Thoracic aorta (tissue), 2 donors: ENCODE data around the gene RCOR3. TPM values are rescaled to one million over a fixed set of nuclear protein-coding genes. Genes with fewer than 3 reads are reported as not detected.

ENCODE experiments used
- ATAC-seq: fragments of 150-250 bp; one replicate; pipeline ENCODE4 v1.8.0; 2017; ENCODE audit warnings: low read depth; ENCODE audit not compliant: insufficient number of reproducible peaks, low FRiP score
- DNase-seq: peaks from one replicate; pipeline ENCODE4 v3.0.0-alpha.2; 2020; ENCODE audit warnings: low spot score
- H3K27ac ChIP-seq, 2 donors: fragments of 200-600 bp; sonication (generic); 1 replicate in 1 of 2; 2 replicates in 1 of 2; pipeline ENCODE4 v1.5.1; 2016; ENCODE audit warnings: mild to moderate bottlenecking in 2 of 2, moderate library complexity in 2 of 2
- H3K27me3 ChIP-seq: fragments of 200-600 bp; sonication (generic); replicated peaks from 2 replicates; pipeline ENCODE4 v1.6.0; 2016; ENCODE audit warnings: mild to moderate bottlenecking; ENCODE audit not compliant: insufficient read depth
- H3K36me3 ChIP-seq: fragments of 200-600 bp; sonication (generic); one replicate; pipeline ENCODE4 v1.5.1; 2016
- H3K4me1 ChIP-seq, 2 donors: fragments of 200-600 bp; sonication (generic); 1 replicate in 1 of 2; 2 replicates in 1 of 2; pipeline versions ENCODE4 v1.5.1 to v1.6.0; 2016; ENCODE audit warnings: low read depth in 2 of 2, mild to moderate bottlenecking in 1 of 2; ENCODE audit not compliant: control insufficient read depth in 1 of 2
- H3K4me3 ChIP-seq: fragments of 200-600 bp; sonication (generic); 2 replicates; pipeline ENCODE4 v1.5.1; 2016; ENCODE audit warnings: mild to moderate bottlenecking
- H3K9me3 ChIP-seq: fragments of 200-600 bp; sonication (generic); 2 replicates; pipeline ENCODE4 v1.5.1; 2016
- CTCF ChIP-seq: fragments of 200-600 bp; sonication (generic); IDR thresholded peaks from one replicate; pipeline ENCODE4 v1.5.1; 2019; ENCODE audit warnings: antibody characterized with exemption
- total RNA-seq, 2 donors: library from RNA; depleted of rRNA; stranded (reverse); fragments of >200 nt; gene quantifications; one replicate each; pipeline versions ENCODE4 v1.1.0 to v1.2.3, GENCODE V29; 2016

RCOR3 gene
- total RNA-seq, 2 donors from 2014 or later = 59.2 to 70.3 TPM

GRCh38 chr1:211339631-211340041 is 80.5 kb downstream of the RCOR3 start:
- no peaks in the 10 kb centered on the region for H3K27me3 ChIP-seq
- no peak overlapping the region for H3K4me3 ChIP-seq
- no peak for ATAC-seq
- no peak for DNase-seq
- no peak for TF ChIP-seq CTCF
- peaks cover 25 to 80% of the 10 kb centered on the region in 2 donors for H3K4me1 ChIP-seq
- H3K27ac ChIP-seq = no peak overlapping the region
- H3K36me3 ChIP-seq = no peaks in the 10 kb centered on the region
- H3K9me3 ChIP-seq = no peaks in the 10 kb centered on the region

DNA sequence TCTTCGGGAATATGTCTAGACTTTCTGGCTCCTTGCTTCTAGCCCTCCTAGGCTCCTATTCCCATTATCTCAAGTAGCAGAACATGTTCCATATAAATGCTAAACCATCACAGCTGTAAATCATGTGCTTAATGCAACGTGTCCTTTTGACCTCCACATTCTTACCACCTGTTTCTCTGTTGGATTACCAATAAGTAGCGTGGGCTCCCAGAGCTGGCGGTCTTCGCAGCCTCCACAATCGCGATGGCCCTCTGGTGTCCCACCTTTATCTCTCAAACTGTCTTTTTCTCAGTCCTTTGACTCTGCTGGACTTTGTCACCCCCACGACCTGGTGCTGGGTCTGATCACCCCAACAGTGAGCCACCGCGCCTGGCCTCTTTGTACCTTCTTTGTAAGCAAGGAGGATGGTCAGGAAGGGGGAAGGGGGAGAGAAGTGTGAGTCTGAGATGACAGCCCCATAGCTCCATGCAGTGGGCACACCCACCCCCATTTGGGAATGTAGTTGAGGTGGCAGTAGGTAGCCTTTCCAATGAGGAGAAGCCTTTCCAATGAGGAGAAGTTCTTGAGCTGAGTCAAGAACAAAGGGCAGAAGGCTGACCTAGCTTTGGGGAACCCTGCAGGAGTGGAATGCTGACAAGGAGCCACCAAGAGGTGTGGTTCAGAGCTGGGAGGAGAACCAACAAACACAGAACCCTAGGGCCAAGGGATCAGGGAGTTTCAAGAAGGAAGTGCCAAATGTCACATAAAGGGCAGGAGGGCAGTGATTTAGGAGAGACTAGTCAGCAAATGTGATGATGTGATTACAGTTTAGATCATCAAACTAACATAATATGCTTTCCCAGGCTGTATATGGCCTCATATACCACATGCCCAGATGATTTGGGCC is 81.7 kb downstream of the RCOR3 start:
- no peaks in the 10 kb centered on the region for H3K36me3 ChIP-seq
- TF ChIP-seq CTCF = no peak
- no peak overlapping the region for H3K27ac ChIP-seq
- ATAC-seq = no peak
- H3K4me1 ChIP-seq = peaks cover 18 to 76% of the 10 kb centered on the region in 2 donors
- DNase-seq = no peak
- no peaks in the 10 kb centered on the region for H3K9me3 ChIP-seq
- H3K27me3 ChIP-seq = no peaks in the 10 kb centered on the region
- no peak overlapping the region for H3K4me3 ChIP-seq

DNA sequence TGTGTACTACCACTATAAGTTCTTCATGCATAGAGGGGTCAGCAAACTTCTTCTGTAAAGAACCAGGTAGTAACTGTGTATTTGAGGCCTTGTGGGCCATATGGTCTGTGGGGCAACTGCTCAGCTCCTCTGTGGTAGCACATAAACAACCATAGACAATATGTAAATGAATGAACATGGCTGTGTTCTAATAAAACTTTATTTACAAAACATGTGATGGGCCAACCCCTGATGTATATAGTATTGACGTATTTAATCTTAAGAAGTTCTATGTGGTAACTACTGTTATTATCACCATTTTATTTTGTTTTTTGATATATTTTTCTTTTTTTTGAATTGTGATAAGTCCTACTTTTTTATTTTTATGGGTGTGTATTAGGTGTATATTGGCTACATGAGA is 82.8 kb downstream of the RCOR3 start:
- no peak overlapping the region for H3K4me3 ChIP-seq
- H3K9me3 ChIP-seq = no peaks in the 10 kb centered on the region
- no peak for ATAC-seq
- peaks cover 14 to 76% of the 10 kb centered on the region in 2 donors for H3K4me1 ChIP-seq
- no peaks in the 10 kb centered on the region for H3K27me3 ChIP-seq
- no peaks in the 10 kb centered on the region for H3K36me3 ChIP-seq
- TF ChIP-seq CTCF = no peak
- DNase-seq = no peak
- no peak overlapping the region for H3K27ac ChIP-seq

DNA sequence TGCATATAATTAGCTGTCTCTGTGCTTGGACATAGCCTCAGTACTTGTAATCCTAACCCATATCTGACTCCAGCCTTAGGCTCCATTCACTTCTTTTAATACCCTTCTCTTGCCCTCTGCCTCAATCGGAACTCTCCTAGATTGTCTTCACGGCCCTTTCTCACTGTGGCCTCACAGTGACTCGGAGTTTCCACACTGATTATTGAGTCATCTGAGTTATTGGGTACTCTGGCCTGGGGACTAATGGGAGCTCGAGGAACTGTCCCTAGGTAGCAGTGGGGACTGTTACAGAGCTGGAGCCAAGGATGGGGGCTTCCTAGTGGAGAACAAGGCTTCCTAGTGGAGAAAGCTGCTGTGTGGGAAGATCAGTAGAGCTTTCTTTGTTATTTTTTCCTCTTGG is 84.4 kb downstream of the RCOR3 start:
- no peaks in the 10 kb centered on the region for H3K36me3 ChIP-seq
- ATAC-seq = no peak
- no peak overlapping the region for H3K4me3 ChIP-seq
- H3K9me3 ChIP-seq = no peaks in the 10 kb centered on the region
- H3K27me3 ChIP-seq = no peaks in the 10 kb centered on the region
- H3K27ac ChIP-seq = no peak overlapping the region
- TF ChIP-seq CTCF = no peak
- peaks cover 18 to 79% of the 10 kb centered on the region in 2 donors for H3K4me1 ChIP-seq
- no peak for DNase-seq

- ATAC-seq (no peak), DNase-seq (no peak)
- Histone ChIP-seq H3K4me3 (no peak overlapping the region), H3K36me3 (no peaks in the 10 kb centered on the region), H3K27ac (no peak overlapping the region), H3K27me3 (no peaks in the 10 kb centered on the region), H3K9me3 (no peaks in the 10 kb centered on the region), H3K4me1 (peaks cover 18 to 77% of the 10 kb centered on the region in 2 donors)
- TF ChIP-seq CTCF = no peak
Measured at GRCh38 chr1:211344152-211344618, 85.0 kb downstream of the RCOR3 start.
